ENCODE results near the gene GSTO1. TPM values are rescaled to one million over a fixed set of nuclear protein-coding genes. Genes with fewer than 3 reads are reported as not detected.
"Not testable (repeated sequence)": the region's sequence is repeated elsewhere in the genome, so short reads cannot be mapped to it uniquely, and the experiment has no call there.

Gene GSTO1
- total and polyA plus RNA-seq, 3 donors from 2014 or later, result 10.0 to 35.2 (median 16.4) TPM

DNA sequence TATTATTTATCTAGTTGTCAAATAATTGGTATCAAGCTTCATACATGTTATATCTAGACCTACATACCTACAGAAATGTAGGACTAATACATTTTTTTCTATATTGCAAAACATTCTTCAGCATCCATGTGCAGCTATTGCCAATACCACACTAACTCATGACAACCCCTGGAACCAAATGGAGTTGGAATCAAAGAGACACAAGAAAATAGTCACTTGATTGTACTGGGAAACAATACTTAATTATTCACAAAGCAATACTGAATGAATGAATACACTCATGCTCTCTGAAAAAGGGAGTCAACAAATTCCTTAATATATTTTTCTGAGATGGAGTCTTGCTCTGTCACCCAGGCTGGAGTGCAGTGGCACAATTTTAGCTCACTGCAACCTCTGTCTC is 12.1 kb upstream of the GSTO1 start:
- Histone ChIP-seq H3K36me3 (ENCODE audit: low read depth, missing control alignments) (no peaks in the 10 kb centered on the region), H3K9me3 (no peaks in the 10 kb centered on the region), H3K27ac (no peak overlapping the region), H3K4me1 (peaks cover 3% of the 10 kb centered on the region), H3K27me3 (no peaks in the 10 kb centered on the region), H3K4me3 (no peak overlapping the region)
- TF ChIP-seq CTCF (IDR thresholded peaks at IDR 0.05), result no peak
- TF ChIP-seq POLR2A (IDR thresholded peaks at IDR 0.05), result no peak
- no peak for DNase-seq
- intact Hi-C loops (cut with DNase I; ENCODE audit: low total_unique reads), result no loop called here

- intact Hi-C loops (cut with DNase I; ENCODE audit: low total_unique reads); H3K36me3 ChIP-seq (ENCODE audit: low read depth, missing control alignments); H3K4me3 ChIP-seq; H3K27me3 ChIP-seq; H3K4me1 ChIP-seq; H3K27ac ChIP-seq; H3K9me3 ChIP-seq: not testable (repeated sequence)
- 72 to 90% methylated on average over 3 of the region's 3 CpGs for WGBS, 2 donors
- DNase-seq, result peak; percentile 39
Measured at GRCh38 chr10:104243009-104243408, 11.7 kb upstream of the GSTO1 start.

GRCh38 chr10:104243512-104243911 is 11.2 kb upstream of the GSTO1 start:
- Histone ChIP-seq H3K27me3 (no peaks in the 10 kb centered on the region), H3K4me1 (peaks cover 7% of the 10 kb centered on the region), H3K36me3 (ENCODE audit: low read depth, missing control alignments) (no peaks in the 10 kb centered on the region), H3K27ac (no peak overlapping the region), H3K9me3 (no peaks in the 10 kb centered on the region), H3K4me3 (no peak overlapping the region)
- TF ChIP-seq CTCF (IDR thresholded peaks at IDR 0.05), result no peak
- no peak for TF ChIP-seq POLR2A (IDR thresholded peaks at IDR 0.05)
- 37 to 59% methylated on average over 5 of the region's 5 CpGs for WGBS, 2 donors
- intact Hi-C loops (cut with DNase I; ENCODE audit: low total_unique reads), result no loop called here
- no peak for DNase-seq

GRCh38 chr10:104245066-104245632 is 9.5 kb upstream of the GSTO1 start:
- H3K4me1 ChIP-seq, result peaks cover 7% of the 10 kb centered on the region
- intact Hi-C loops (cut with DNase I; ENCODE audit: low total_unique reads), result no loop called here
- no peaks in the 10 kb centered on the region for H3K27me3 ChIP-seq
- TF ChIP-seq CTCF (IDR thresholded peaks at IDR 0.05) (no peak), POLR2A (IDR thresholded peaks at IDR 0.05) (no peak)
- H3K4me3 ChIP-seq, result peak overlapping the region in 1 of 2 donors; percentile 23
- no peak overlapping the region for H3K27ac ChIP-seq
- 66% methylated on average over 31 of the region's 34 CpGs; no CpG with 5 or more reads in 1 of the 2 donors for WGBS, 2 donors
- no peak for DNase-seq
- no peaks in the 10 kb centered on the region for H3K36me3 ChIP-seq (ENCODE audit: low read depth, missing control alignments)
- H3K9me3 ChIP-seq, result no peaks in the 10 kb centered on the region

- Histone ChIP-seq H3K27ac (no peak overlapping the region), H3K9me3 (no peaks in the 10 kb centered on the region), H3K36me3 (ENCODE audit: low read depth, missing control alignments) (no peaks in the 10 kb centered on the region), H3K4me3 (no peak overlapping the region), H3K27me3 (no peaks in the 10 kb centered on the region), H3K4me1 (peaks cover 7% of the 10 kb centered on the region)
- TF ChIP-seq CTCF (IDR thresholded peaks at IDR 0.05), result no peak
- no peak for TF ChIP-seq POLR2A (IDR thresholded peaks at IDR 0.05)
- WGBS, 2 donors, result 49 to 57% methylated on average over 2 of the region's 2 CpGs
- no peak for DNase-seq
- intact Hi-C loops (cut with DNase I; ENCODE audit: low total_unique reads), result no loop called here
Measured at GRCh38 chr10:104246976-104247375, 7.7 kb upstream of the GSTO1 start.

Measured in testis (tissue), 3 donors.